ENCODE measurements around the gene ASXL1. TPM values are rescaled to one million over a fixed set of nuclear protein-coding genes. Genes with fewer than 3 reads are reported as not detected.

ASXL1 gene
- total and polyA plus RNA-seq, 9 of the 15 experiments (the other 6 are each of a cell fraction or from before 2014, with no cell fraction given): 6.5 to 65.3 (median 32.3) TPM

GRCh38 chr20:32329817-32330554 lies 28.1 kb upstream of the ASXL1 start (continued):
- TF ChIP-seq MGA (IDR thresholded peaks at IDR 0.05) (no peak), IRF2 (CRISPR knock-in tag; IDR thresholded peaks at IDR 0.05) (no peak)
